Lung (tissue), 12 donors: ENCODE measurements around the gene UQCRC1. TPM values are rescaled to one million over a fixed set of nuclear protein-coding genes. Genes with fewer than 3 reads are reported as not detected.

Experiments
- ATAC-seq: fragments of 200-7000 bp; cut with Tn5 transposase; one replicate; pipeline ENCODE4 v1.9.1; 2020; ENCODE audit warnings: moderate number of reproducible peaks; ENCODE audit not compliant: insufficient read depth, low FRiP score
- DNase-seq, 3 donors: peaks; one replicate each; pipeline ENCODE4 v3.0.0-alpha.2; 2013 to 2017
- H3K27ac ChIP-seq, 2 donors: one replicate each; pipeline ENCODE4 v1.5.1; 2013; ENCODE audit warnings: mild to moderate bottlenecking in 2 of 2, moderate library complexity in 2 of 2, control low read depth in 1 of 2, inconsistent platforms in 1 of 2, low read depth in 1 of 2, low read length in 1 of 2
- H3K27me3 ChIP-seq, 3 donors: one replicate each; pipeline ENCODE4 v1.5.1; 2013; ENCODE audit warnings: low read length in 2 of 3; ENCODE audit not compliant: control insufficient read depth in 3 of 3, insufficient read depth in 3 of 3
- H3K36me3 ChIP-seq, 4 donors: one replicate each; pipeline ENCODE4 v1.5.1; 2013; ENCODE audit warnings: low read length in 4 of 4, mild to moderate bottlenecking in 1 of 4, moderate library complexity in 1 of 4; ENCODE audit not compliant: control insufficient read depth in 4 of 4, insufficient read depth in 4 of 4
- H3K4me1 ChIP-seq, 5 donors: one replicate each; pipeline ENCODE4 v1.5.1; 2013; ENCODE audit warnings: low read length in 5 of 5, mild to moderate bottlenecking in 2 of 5, moderate library complexity in 1 of 5; ENCODE audit not compliant: control insufficient read depth in 5 of 5, insufficient read depth in 5 of 5
- H3K4me3 ChIP-seq: one replicate; pipeline ENCODE4 v1.5.1; 2013; ENCODE audit warnings: mild to moderate bottlenecking, control low read depth, moderate library complexity
- H3K9ac ChIP-seq, 2 donors: one replicate each; pipeline ENCODE4 v1.5.1; 2013; ENCODE audit warnings: low read length in 2 of 2, control low read depth in 1 of 2; ENCODE audit not compliant: insufficient read depth in 1 of 2
- H3K9me3 ChIP-seq, 4 donors: one replicate each; pipeline ENCODE4 v1.5.1; 2013; ENCODE audit warnings: low read length in 3 of 4, mild to moderate bottlenecking in 1 of 4, moderate library complexity in 1 of 4; ENCODE audit not compliant: control insufficient read depth in 4 of 4, insufficient read depth in 3 of 4
- WGBS, 2 donors: extraction: QIAGEN DNeasy Blood & Tissue Kit; methylation state at CpG; one replicate each; pipeline ENCODE4 v1.1.7; 2013; 5-methylcytosine and 5-hydroxymethylcytosine counted together
- polyA plus RNA-seq, 2 donors: library from polyadenylated mRNA; stranded (reverse); fragments of 200-250 nt; gene quantifications; one replicate each; pipeline ENCODE4 v1.2.1, GENCODE V29; 2013
- total RNA-seq, 2 donors: library from RNA; depleted of rRNA in 1 of 2; stranded (reverse); fragments of >200 nt in 1 of 2; gene quantifications; one replicate each; pipeline ENCODE4 v1.2.1, GENCODE V29; 2014 to 2021
- TF ChIP-seq, protein P1 (sequence below): IDR thresholded peaks from 2 replicates; pipeline ENCODE4 v1.5.1; 2012; ENCODE audit warnings: mild to moderate bottlenecking; ENCODE audit errors: control extremely low read depth, extremely low read depth
- donor health status: control.
- donor health status: control.
- donor health status: Bipolar disorder and iron deficiency.
- donor health status: healthy.
- donor health status: DM: yes; HTN: yes; CAD: no.

UQCRC1 gene
- total and polyA plus RNA-seq, 4 donors = 98.5 to 225 (median 176) TPM

DNA sequence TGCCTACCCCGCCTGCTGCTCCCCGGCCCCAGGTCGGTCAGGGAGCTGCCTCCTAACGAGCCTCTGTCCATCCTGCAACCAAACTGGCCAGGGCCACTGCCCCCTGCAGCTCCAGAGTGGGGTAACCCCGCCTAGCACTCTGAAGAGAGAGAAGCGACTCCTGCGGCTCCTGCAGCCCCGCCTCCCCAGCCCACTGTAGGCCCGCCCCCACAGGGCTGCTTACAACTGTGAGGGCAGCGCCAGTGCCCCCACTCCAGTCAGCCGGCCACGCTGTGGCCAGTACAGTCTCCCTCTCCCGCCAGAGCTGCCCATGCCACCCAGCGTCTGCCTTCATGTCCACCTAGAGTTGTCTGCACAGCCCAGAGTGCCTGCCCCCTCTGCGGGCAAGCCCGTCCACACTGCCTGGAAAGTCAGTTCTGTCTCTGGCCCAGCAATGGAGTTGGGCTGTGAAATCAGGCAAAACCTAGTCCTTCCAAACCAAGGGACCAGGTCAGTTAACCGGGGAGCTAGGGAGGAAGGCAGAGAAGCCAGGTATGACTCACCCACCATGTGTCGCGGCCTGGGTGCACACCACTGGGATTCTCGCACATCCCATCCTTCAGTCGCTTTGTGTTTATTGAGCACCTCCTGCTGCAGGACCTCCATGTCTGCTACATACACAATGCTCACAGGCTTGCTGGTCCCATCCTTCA, 48.3 kb downstream of the UQCRC1 start:
- Histone ChIP-seq H3K4me3 (no peak overlapping the region), H3K4me1 (peaks cover 0 to 34% (median 12%) of the 10 kb centered on the region in 5 donors), H3K9ac (no peak overlapping the region), H3K27ac (peak overlapping the region; percentile 12 to 45), H3K36me3 (no peaks in the 10 kb centered on the region), H3K9me3 (no peaks in the 10 kb centered on the region), H3K27me3 (no peaks in the 10 kb centered on the region)
- TF ChIP-seq, protein P1, sequence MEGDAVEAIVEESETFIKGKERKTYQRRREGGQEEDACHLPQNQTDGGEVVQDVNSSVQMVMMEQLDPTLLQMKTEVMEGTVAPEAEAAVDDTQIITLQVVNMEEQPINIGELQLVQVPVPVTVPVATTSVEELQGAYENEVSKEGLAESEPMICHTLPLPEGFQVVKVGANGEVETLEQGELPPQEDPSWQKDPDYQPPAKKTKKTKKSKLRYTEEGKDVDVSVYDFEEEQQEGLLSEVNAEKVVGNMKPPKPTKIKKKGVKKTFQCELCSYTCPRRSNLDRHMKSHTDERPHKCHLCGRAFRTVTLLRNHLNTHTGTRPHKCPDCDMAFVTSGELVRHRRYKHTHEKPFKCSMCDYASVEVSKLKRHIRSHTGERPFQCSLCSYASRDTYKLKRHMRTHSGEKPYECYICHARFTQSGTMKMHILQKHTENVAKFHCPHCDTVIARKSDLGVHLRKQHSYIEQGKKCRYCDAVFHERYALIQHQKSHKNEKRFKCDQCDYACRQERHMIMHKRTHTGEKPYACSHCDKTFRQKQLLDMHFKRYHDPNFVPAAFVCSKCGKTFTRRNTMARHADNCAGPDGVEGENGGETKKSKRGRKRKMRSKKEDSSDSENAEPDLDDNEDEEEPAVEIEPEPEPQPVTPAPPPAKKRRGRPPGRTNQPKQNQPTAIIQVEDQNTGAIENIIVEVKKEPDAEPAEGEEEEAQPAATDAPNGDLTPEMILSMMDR = no peak
- WGBS, 2 donors = 32% methylated on average over 21 of the region's 21 CpGs
- peak; percentile 62 to 72 (median 62) for DNase-seq
- no peak for ATAC-seq

DNA sequence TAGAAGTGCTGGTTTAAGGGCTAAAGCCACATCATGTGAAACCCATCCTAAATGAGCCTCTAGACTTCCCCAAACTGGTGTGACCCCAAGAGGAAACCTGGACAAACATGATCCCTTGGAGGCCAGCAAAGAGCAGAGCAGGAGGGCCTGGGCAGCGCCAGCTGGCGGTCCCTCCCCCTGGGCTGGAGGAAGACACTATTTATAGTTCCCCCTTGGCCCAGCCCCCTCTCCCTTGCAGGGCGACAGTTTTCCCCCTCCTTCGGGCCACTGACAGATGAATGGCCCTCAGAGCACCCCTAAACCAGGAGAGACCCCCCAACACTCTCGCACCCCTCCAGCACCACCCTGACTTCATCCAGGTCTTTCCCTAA, 48.8 kb downstream of the UQCRC1 start:
- TF ChIP-seq, protein P1 = no peak
- H3K27me3 ChIP-seq = no peaks in the 10 kb centered on the region
- no peaks in the 10 kb centered on the region for H3K36me3 ChIP-seq
- 2 to 12% methylated on average over 5 of the region's 5 CpGs for WGBS, 2 donors
- peak overlapping the region; percentile 12 to 45 for H3K27ac ChIP-seq
- no peak overlapping the region for H3K4me3 ChIP-seq
- ATAC-seq (no peak), DNase-seq (peak in 2 of 3 donors; percentile 33 to 63)
- peaks cover 0 to 40% (median 14%) of the 10 kb centered on the region in 5 donors for H3K4me1 ChIP-seq
- H3K9ac ChIP-seq = no peak overlapping the region
- no peaks in the 10 kb centered on the region for H3K9me3 ChIP-seq

DNA sequence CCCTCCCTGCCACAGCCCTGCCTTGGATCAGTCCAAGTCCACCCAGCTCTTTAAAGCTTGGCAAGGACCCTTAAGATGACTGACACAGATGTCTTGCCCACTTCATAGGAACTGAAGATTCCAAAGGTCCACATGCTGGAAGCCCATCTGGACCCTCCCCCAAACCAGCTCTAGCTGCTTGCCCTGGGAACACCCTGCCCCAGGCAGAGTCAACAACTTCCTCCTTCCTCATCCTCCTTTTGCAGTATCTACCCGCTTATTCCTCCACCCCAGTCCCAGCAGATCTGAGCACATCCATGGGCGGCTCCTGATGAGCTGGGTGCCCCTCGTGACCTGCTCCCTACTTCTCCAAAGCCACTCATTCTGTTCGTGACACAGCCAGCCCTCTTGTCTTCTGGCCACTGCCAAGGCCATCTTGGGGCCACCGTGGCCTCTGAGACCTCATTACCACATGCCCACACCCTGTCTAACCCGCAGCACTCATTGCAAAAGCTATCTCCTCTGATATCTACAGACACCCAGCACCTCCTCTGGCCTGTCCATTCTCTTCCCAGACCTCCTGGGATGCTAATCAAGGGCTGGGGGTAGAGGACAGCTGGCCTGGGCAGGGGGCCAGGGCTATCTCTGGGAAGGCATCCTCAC, 50.8 kb downstream of the UQCRC1 start:
- TF ChIP-seq, protein P1 = no peak
- Histone ChIP-seq H3K4me1 (peaks cover 0 to 40% (median 13%) of the 10 kb centered on the region in 5 donors), H3K27me3 (no peaks in the 10 kb centered on the region), H3K9me3 (no peaks in the 10 kb centered on the region), H3K4me3 (no peak overlapping the region), H3K9ac (no peak overlapping the region), H3K36me3 (no peaks in the 10 kb centered on the region), H3K27ac (peak overlapping the region in 1 of 2 donors; percentile 4)
- DNase-seq (no peak), ATAC-seq (peak; percentile 7)
- 34 to 56% methylated on average over 6 of the region's 6 CpGs for WGBS, 2 donors
